ENCODE data around the gene NTM. TPM values are rescaled to one million over a fixed set of nuclear protein-coding genes. Genes with fewer than 3 reads are reported as not detected.

The NTM gene
- total RNA-seq, 2 donors from 2014 or later, result 0.26 to 3.6 TPM

GRCh38 chr11:132205496-132205895 lies 835.1 kb downstream of the NTM start:
- Histone ChIP-seq H3K4me1 (no peaks in the 10 kb centered on the region), H3K9me3 (no peaks in the 10 kb centered on the region), H3K27ac (no peak overlapping the region), H3K27me3 (no peaks in the 10 kb centered on the region), H3K4me3 (no peak overlapping the region), H3K36me3 (replicated peaks in 1 of 2; ENCODE audit: insufficient read depth in 1 of 2, low read depth in 2 of 2) (no peaks in the 10 kb centered on the region)
- intact Hi-C loops (cut with DNase I), result no loop called here
- 62 to 64% methylated on average over 3 of the region's 3 CpGs for WGBS, 2 donors
- TF ChIP-seq POLR2A (IDR thresholded peaks at IDR 0.05) (no peak), CTCF (IDR thresholded peaks at IDR 0.05) (no peak)
- DNase-seq (no peak), ATAC-seq (no peak)

- Histone ChIP-seq H3K36me3 (replicated peaks in 1 of 2; ENCODE audit: insufficient read depth in 1 of 2, low read depth in 2 of 2) (no peaks in the 10 kb centered on the region), H3K27ac (no peak overlapping the region), H3K4me3 (no peak overlapping the region), H3K4me1 (no peaks in the 10 kb centered on the region), H3K27me3 (no peaks in the 10 kb centered on the region), H3K9me3 (no peaks in the 10 kb centered on the region)
- TF ChIP-seq POLR2A (IDR thresholded peaks at IDR 0.05) (no peak), CTCF (IDR thresholded peaks at IDR 0.05) (no peak)
- intact Hi-C loops (cut with DNase I), result no loop called here
- ATAC-seq, result no peak
- 63 to 77% methylated on average over 5 of the region's 5 CpGs for WGBS, 2 donors
- DNase-seq, result no peak
These were observed 836.6 kb downstream of the NTM start for GRCh38 chr11:132206993-132207392.

- no peak overlapping the region for H3K27ac ChIP-seq
- ATAC-seq (no peak), DNase-seq (no peak)
- intact Hi-C loops (cut with DNase I), result no loop called here
- H3K4me1 ChIP-seq, result no peaks in the 10 kb centered on the region
- no peaks in the 10 kb centered on the region for H3K36me3 ChIP-seq (replicated peaks in 1 of 2; ENCODE audit: insufficient read depth in 1 of 2, low read depth in 2 of 2)
- no peak for TF ChIP-seq POLR2A (IDR thresholded peaks at IDR 0.05)
- no peak for TF ChIP-seq CTCF (IDR thresholded peaks at IDR 0.05)
- WGBS, 2 donors, result 17 to 31% methylated on average over 6 of the region's 6 CpGs
- H3K9me3 ChIP-seq, result no peaks in the 10 kb centered on the region
- no peaks in the 10 kb centered on the region for H3K27me3 ChIP-seq
- no peak overlapping the region for H3K4me3 ChIP-seq
These were observed 838.2 kb downstream of the NTM start for GRCh38 chr11:132208477-132209055.

- no peak overlapping the region for H3K27ac ChIP-seq
- H3K36me3 ChIP-seq (replicated peaks in 1 of 2; ENCODE audit: insufficient read depth in 1 of 2, low read depth in 2 of 2), result no peaks in the 10 kb centered on the region
- 58 to 62% methylated on average over 3 of the region's 3 CpGs for WGBS, 2 donors
- H3K4me1 ChIP-seq, result no peaks in the 10 kb centered on the region
- no peaks in the 10 kb centered on the region for H3K27me3 ChIP-seq
- DNase-seq (no peak), ATAC-seq (no peak)
- no peak overlapping the region for H3K4me3 ChIP-seq
- no peaks in the 10 kb centered on the region for H3K9me3 ChIP-seq
- intact Hi-C loops (cut with DNase I), result no loop called here
- no peak for TF ChIP-seq CTCF (IDR thresholded peaks at IDR 0.05)
- no peak for TF ChIP-seq POLR2A (IDR thresholded peaks at IDR 0.05)
These were observed 841.1 kb downstream of the NTM start for GRCh38 chr11:132211479-132211878.

- DNase-seq (no peak), ATAC-seq (no peak)
- Histone ChIP-seq H3K36me3 (replicated peaks in 1 of 2; ENCODE audit: insufficient read depth in 1 of 2, low read depth in 2 of 2) (no peaks in the 10 kb centered on the region), H3K9me3 (no peaks in the 10 kb centered on the region), H3K27ac (no peak overlapping the region), H3K27me3 (no peaks in the 10 kb centered on the region), H3K4me1 (no peaks in the 10 kb centered on the region), H3K4me3 (no peak overlapping the region)
- intact Hi-C loops (cut with DNase I), result no loop called here
- no peak for TF ChIP-seq POLR2A (IDR thresholded peaks at IDR 0.05)
- no peak for TF ChIP-seq CTCF (IDR thresholded peaks at IDR 0.05)
- 77 to 80% methylated on average over 5 of the region's 5 CpGs for WGBS, 2 donors
These were observed 847.4 kb downstream of the NTM start for GRCh38 chr11:132217856-132218255.
